HEK293T (cell line): Measurements from ENCODE around the gene GCN1.

ENCODE experiments used
- BHLHE40 ChIP-seq: fragments of 450-650 bp; IDR thresholded peaks from 2 replicates; pipeline ENCODE4 v1.6.1; 2016; ENCODE audit warnings: mild to moderate bottlenecking, moderate library complexity, borderline replicate concordance
- FOXA1 ChIP-seq: fragments of 450-650 bp; IDR thresholded peaks from 2 replicates; pipeline ENCODE4 v1.6.1; 2016; ENCODE audit warnings: mild to moderate bottlenecking
- FOXK2 ChIP-seq: fragments of 450-650 bp; IDR thresholded peaks from 2 replicates; pipeline ENCODE4 v1.6.1; 2016; ENCODE audit warnings: mild to moderate bottlenecking
- FOXM1 ChIP-seq: fragments of 450-650 bp; IDR thresholded peaks from 2 replicates; pipeline ENCODE4 v1.6.1; 2017; ENCODE audit warnings: mild to moderate bottlenecking, borderline replicate concordance
- L3MBTL2 ChIP-seq: fragments of 450-650 bp; conservative IDR thresholded peaks from 2 replicates; pipeline ENCODE4 v1.6.1; 2016; ENCODE audit warnings: mild to moderate bottlenecking
- SP1 ChIP-seq: fragments of 450-650 bp; IDR thresholded peaks from 2 replicates; pipeline ENCODE4 v1.6.1; 2017
- SUZ12 ChIP-seq: fragments of 450-650 bp; IDR thresholded peaks from 2 replicates; pipeline ENCODE4 v1.6.1; 2016; ENCODE audit warnings: mild to moderate bottlenecking

GRCh38 chr12:120126635-120127005 lies 67.9 kb downstream of the GCN1 start:
- TF ChIP-seq L3MBTL2 (no peak), SP1 (no peak), FOXK2 (no peak), FOXA1 (no peak), BHLHE40 (no peak), FOXM1 (no peak), SUZ12 (no peak)
